Osteocyte (in vitro differentiated cells): ENCODE results near the gene MACC1. TPM values are rescaled to one million over a fixed set of nuclear protein-coding genes. Genes with fewer than 3 reads are reported as not detected.

Experiments
- DNase-seq: peaks from one replicate; pipeline ENCODE4 v3.0.0; 2021; ENCODE audit warnings: mixed read lengths; ENCODE audit not compliant: unreplicated experiment; ENCODE audit errors: extremely low spot score
- H3K27ac Mint-ChIP-seq: one replicate; pipeline ENCODE4 v1.8.0; 2021; ENCODE audit warnings: mild to moderate bottlenecking, mixed read lengths; ENCODE audit not compliant: unreplicated experiment
- H3K27me3 Mint-ChIP-seq: one replicate; pipeline ENCODE4 v1.8.0; 2021; ENCODE audit warnings: mixed read lengths; ENCODE audit not compliant: unreplicated experiment
- H3K36me3 Mint-ChIP-seq: one replicate; pipeline ENCODE4 v1.8.0; 2021; ENCODE audit warnings: mixed read lengths; ENCODE audit not compliant: unreplicated experiment
- H3K4me1 Mint-ChIP-seq: one replicate; pipeline ENCODE4 v1.8.0; 2021; ENCODE audit warnings: mixed read lengths; ENCODE audit not compliant: unreplicated experiment
- H3K4me3 Mint-ChIP-seq: one replicate; pipeline ENCODE4 v1.8.0; 2021; ENCODE audit warnings: mild to moderate bottlenecking, moderate library complexity, mixed read lengths; ENCODE audit not compliant: unreplicated experiment
- H3K9me3 Mint-ChIP-seq: one replicate; pipeline ENCODE4 v1.8.0; 2021; ENCODE audit warnings: mixed read lengths; ENCODE audit not compliant: unreplicated experiment
- CTCF ChIP-seq: fragments of 200-600 bp; sonication (generic); IDR thresholded peaks from 2 replicates; pipeline ENCODE4 v1.5.0; 2021; ENCODE audit warnings: antibody characterized with exemption, mild to moderate bottlenecking, moderate library complexity
- total RNA-seq: library from RNA; stranded (reverse); gene quantifications from 2 replicates; pipeline ENCODE4 v1.2.1, GENCODE V29; 2021

MACC1 gene
- total RNA-seq, 1 donor from 2014 or later = not detected

DNA sequence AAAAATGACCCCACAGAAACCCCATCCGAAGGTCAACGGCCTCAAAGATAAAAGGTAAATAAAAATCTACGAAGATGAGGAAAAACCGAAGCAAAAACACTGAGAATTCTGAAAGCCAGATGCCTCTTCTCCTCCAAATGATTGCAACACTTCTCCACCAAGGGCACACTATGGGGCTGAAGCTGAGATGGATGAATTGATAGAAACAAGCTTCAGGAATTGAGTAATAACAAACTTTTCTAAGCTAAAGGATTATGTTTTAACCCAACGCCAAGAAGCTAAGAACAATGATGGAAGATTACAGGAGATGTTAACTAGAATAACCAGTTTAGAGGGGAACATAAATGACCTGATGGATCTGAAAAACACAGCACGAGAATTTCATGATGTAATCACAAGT is 127.8 kb downstream of the MACC1 start:
- Mint-ChIP-seq H3K4me1 (no peaks in the 10 kb centered on the region), H3K36me3 (no peaks in the 10 kb centered on the region), H3K27ac (no peak overlapping the region), H3K4me3 (no peak overlapping the region), H3K27me3 (peaks cover 8% of the 10 kb centered on the region), H3K9me3 (peaks cover 5% of the 10 kb centered on the region)
- no peak for TF ChIP-seq CTCF
- no peak for DNase-seq

DNA sequence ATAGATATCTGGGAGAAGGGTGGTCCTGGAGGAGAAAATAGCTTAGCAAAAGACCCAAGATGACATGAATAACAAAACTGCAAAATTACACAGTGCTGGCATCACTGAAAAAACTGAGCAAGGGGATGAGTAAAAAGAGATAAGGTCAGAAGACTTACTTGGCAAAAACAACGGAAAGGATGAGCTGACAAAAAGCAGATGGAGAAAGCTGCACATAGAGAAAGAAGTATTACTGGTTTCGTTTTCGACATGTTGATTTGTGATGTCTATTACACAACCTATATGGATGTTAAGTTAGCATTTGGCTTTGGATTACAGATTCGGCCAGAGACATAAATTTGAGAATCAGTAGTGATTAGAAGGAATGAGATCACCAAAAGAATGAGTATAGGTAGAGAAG is 132.1 kb downstream of the MACC1 start:
- Mint-ChIP-seq H3K9me3 (no peaks in the 10 kb centered on the region), H3K4me3 (no peak overlapping the region), H3K27me3 (peaks cover 5% of the 10 kb centered on the region), H3K4me1 (no peaks in the 10 kb centered on the region), H3K36me3 (no peaks in the 10 kb centered on the region), H3K27ac (no peak overlapping the region)
- TF ChIP-seq CTCF = no peak
- DNase-seq = no peak

Other genes starting within 250 kb of the MACC1 start
- gene ITGB8, start 113.5 kb upstream of the MACC1 start, total RNA-seq = 1.5 and 2.4 TPM in 2 replicates